Activated T-cell treated with anti-CD3 and anti-CD28 coated beads, Interleukin-2, amount 50 U/mL, for 1 hour (primary cell): ENCODE data around the gene PCDHA9.
"Not testable (repeated sequence)": the region's sequence is repeated elsewhere in the genome, so short reads cannot be mapped to it uniquely, and the experiment has no call there.

Experiments
- DNase-seq: peaks from one replicate; pipeline ENCODE4 v3.0.0-alpha.2; 2020

Gene PCDHA9

GRCh38 chr5:140848139-140849102 is at the start of gene PCDHA9:
TSS of gene PCDHA9 (plus strand) at chr5:140848382. CDS start at chr5:140848496, 114 bp downstream.
- DNase-seq, result not testable (repeated sequence)

- no peak for DNase-seq
Measured at GRCh38 chr5:140800816-140801493, 47.2 kb upstream of the PCDHA9 start, which contains the start of gene PCDHA3. TSS of gene PCDHA3 (plus strand) at chr5:140801057.

- DNase-seq, result no peak
Measured at GRCh38 chr5:140801494-140801841, 46.7 kb upstream of the PCDHA9 start.

GRCh38 chr5:140802381-140802780 is 45.8 kb upstream of the PCDHA9 start:
- not testable (repeated sequence) for DNase-seq

- no peak for DNase-seq
Measured at GRCh38 chr5:140802781-140803271, 45.4 kb upstream of the PCDHA9 start.

- no peak for DNase-seq
Measured at GRCh38 chr5:140806834-140807775, 41.1 kb upstream of the PCDHA9 start, which contains the start of gene PCDHA4. TSS of gene PCDHA4 (plus strand) at chr5:140807068.

- not testable (repeated sequence) for DNase-seq
Measured at GRCh38 chr5:140808241-140808888, 39.8 kb upstream of the PCDHA9 start.

- DNase-seq, result no peak
Measured at GRCh38 chr5:140808889-140809291, 39.3 kb upstream of the PCDHA9 start.

- DNase-seq, result no peak
Measured at GRCh38 chr5:140821375-140822280, 26.6 kb upstream of the PCDHA9 start, which contains the start of gene PCDHA5. TSS of gene PCDHA5 (plus strand) at chr5:140821613.

GRCh38 chr5:140822281-140822629 is 25.9 kb upstream of the PCDHA9 start:
- DNase-seq, result no peak

- DNase-seq, result not testable (repeated sequence)
Measured at GRCh38 chr5:140822969-140823368, 25.2 kb upstream of the PCDHA9 start.

GRCh38 chr5:140823475-140823874 is 24.7 kb upstream of the PCDHA9 start:
- DNase-seq, result no peak

- DNase-seq, result no peak
Measured at GRCh38 chr5:140827704-140828361, 20.3 kb upstream of the PCDHA9 start, which contains the start of gene PCDHA6. TSS of gene PCDHA6 (plus strand) at chr5:140827960. CDS start at chr5:140828092, 132 bp downstream.

GRCh38 chr5:140828362-140828737 is 19.8 kb upstream of the PCDHA9 start:
- DNase-seq, result no peak

- DNase-seq, result not testable (repeated sequence)
Measured at GRCh38 chr5:140829511-140830501, 18.4 kb upstream of the PCDHA9 start.

- DNase-seq, result no peak
Measured at GRCh38 chr5:140833993-140834392, 14.2 kb upstream of the PCDHA9 start, which contains the start of gene PCDHA7. TSS of gene PCDHA7 (plus strand) at chr5:140834269. CDS start at chr5:140834384, 115 bp downstream.

GRCh38 chr5:140834439-140835008 is 13.7 kb upstream of the PCDHA9 start:
- not testable (repeated sequence) for DNase-seq
